Neuronal stem cell (in vitro differentiated cells): Measurements from ENCODE around the gene MVD.

ENCODE experiments used
- DNase-seq: peaks from one replicate; pipeline ENCODE4 v3.0.0-alpha.2; 2013; ENCODE audit warnings: low spot score
- H2AFZ ChIP-seq: one replicate; pipeline ENCODE4 v1.6.1; 2013; ENCODE audit warnings: mild to moderate bottlenecking, low read length, inconsistent platforms
- H2AK5ac ChIP-seq: 2 replicates; pipeline ENCODE4 v1.6.1; 2013; ENCODE audit warnings: low read depth, mild to moderate bottlenecking, inconsistent platforms, low read length, moderate library complexity, mixed read lengths
- H2BK120ac ChIP-seq: 2 replicates; pipeline ENCODE4 v1.6.1; 2013; ENCODE audit warnings: low read depth, mild to moderate bottlenecking, inconsistent platforms, low read length, moderate library complexity, mixed read lengths
- H2BK12ac ChIP-seq: one replicate; pipeline ENCODE4 v1.6.1; 2013; ENCODE audit warnings: low read length, inconsistent platforms
- H2BK15ac ChIP-seq: 2 replicates; pipeline ENCODE4 v1.6.1; 2013; ENCODE audit warnings: mild to moderate bottlenecking, low read length, inconsistent platforms, mixed read lengths
- H2BK5ac ChIP-seq: one replicate; pipeline ENCODE4 v1.6.1; 2013; ENCODE audit warnings: inconsistent platforms, mild to moderate bottlenecking, low read length, moderate library complexity
- H3K14ac ChIP-seq: one replicate; pipeline ENCODE4 v1.6.1; 2013; ENCODE audit warnings: low read length, inconsistent platforms
- H3K18ac ChIP-seq: 2 replicates; pipeline ENCODE4 v1.6.1; 2013; ENCODE audit warnings: low read length, inconsistent platforms
- H3K23ac ChIP-seq: 2 replicates; pipeline ENCODE4 v1.6.1; 2013; ENCODE audit warnings: low read depth, mild to moderate bottlenecking, mixed read lengths, low read length, inconsistent platforms; ENCODE audit not compliant: poor library complexity
- H3K27ac ChIP-seq: replicated peaks from 3 replicates; pipeline ENCODE4 v1.5.1; 2013; ENCODE audit warnings: low read length, inconsistent platforms
- H3K27me3 ChIP-seq, 3 experiments: 2 replicates each; pipeline ENCODE4 v1.6.1; 2013; ENCODE audit warnings: low read length in 3 of 3, mild to moderate bottlenecking in 2 of 3, inconsistent platforms in 1 of 3, low read depth in 1 of 3, mixed read lengths in 1 of 3, moderate library complexity in 1 of 3; ENCODE audit not compliant: control insufficient read depth in 3 of 3, insufficient read depth in 3 of 3
- H3K36me3 ChIP-seq, 2 donors: replicated peaks in 1 of 2; 2 replicates each; pipeline ENCODE4 v1.6.1; 2013; ENCODE audit warnings: low read length in 2 of 2; ENCODE audit not compliant: control insufficient read depth in 2 of 2, insufficient read depth in 2 of 2
- H3K4ac ChIP-seq: 2 replicates; pipeline ENCODE4 v1.6.1; 2013; ENCODE audit warnings: inconsistent platforms, mild to moderate bottlenecking, low read length, moderate library complexity
- H3K4me1 ChIP-seq, 2 donors: 1 replicate in 1 of 2; 2 replicates in 1 of 2; pipeline ENCODE4 v1.6.1; 2013; ENCODE audit warnings: low read length in 2 of 2, low read depth in 1 of 2; ENCODE audit not compliant: control insufficient read depth in 2 of 2, insufficient read depth in 1 of 2
- H3K4me2 ChIP-seq: one replicate; pipeline ENCODE4 v1.6.1; 2013; ENCODE audit warnings: mild to moderate bottlenecking, low read length, inconsistent platforms; ENCODE audit not compliant: insufficient read depth, poor library complexity, severe bottlenecking
- H3K4me3 ChIP-seq, 2 donors: 2 replicates each; pipeline ENCODE4 v1.5.1; 2013; ENCODE audit warnings: low read length in 2 of 2, mild to moderate bottlenecking in 2 of 2, inconsistent platforms in 1 of 2, moderate library complexity in 1 of 2
- H3K79me1 ChIP-seq: one replicate; pipeline ENCODE4 v1.6.1; 2013; ENCODE audit warnings: low read depth, mild to moderate bottlenecking, inconsistent platforms, low read length, moderate library complexity
- H3K9ac ChIP-seq: one replicate; pipeline ENCODE4 v1.6.1; 2013; ENCODE audit warnings: mild to moderate bottlenecking, low read depth, low read length, inconsistent platforms; ENCODE audit not compliant: poor library complexity
- H3K9me3 ChIP-seq, 2 donors: replicated peaks in 1 of 2; 2 replicates each; pipeline versions ENCODE3 to v1.6.1; 2013; ENCODE audit warnings: low read length in 2 of 2, mild to moderate bottlenecking in 2 of 2, inconsistent platforms in 1 of 2, low read depth in 1 of 2, mixed read lengths in 1 of 2, moderate library complexity in 1 of 2; ENCODE audit not compliant: control insufficient read depth in 2 of 2, insufficient read depth in 1 of 2
- H4K8ac ChIP-seq: one replicate; pipeline ENCODE4 v1.6.1; 2013; ENCODE audit warnings: low read depth, mild to moderate bottlenecking, inconsistent platforms, low read length, moderate library complexity
- H4K91ac ChIP-seq: one replicate; pipeline ENCODE4 v1.6.1; 2013; ENCODE audit warnings: low read length, low read depth, mild to moderate bottlenecking, inconsistent platforms; ENCODE audit not compliant: poor library complexity
- WGBS, 2 donors: extraction: QIAGEN DNeasy Blood & Tissue Kit; methylation state at CpG; one replicate each; pipeline ENCODE4 v1.1.7; 2013; ENCODE audit warnings: missing lambda C conversion rate in 2 of 2, mixed read lengths in 1 of 2; ENCODE audit not compliant: insufficient read length in 2 of 2, insufficient replicate concordance in 1 of 2; ENCODE audit errors: extremely low coverage in 2 of 2; 5-methylcytosine and 5-hydroxymethylcytosine counted together

The MVD gene

DNA sequence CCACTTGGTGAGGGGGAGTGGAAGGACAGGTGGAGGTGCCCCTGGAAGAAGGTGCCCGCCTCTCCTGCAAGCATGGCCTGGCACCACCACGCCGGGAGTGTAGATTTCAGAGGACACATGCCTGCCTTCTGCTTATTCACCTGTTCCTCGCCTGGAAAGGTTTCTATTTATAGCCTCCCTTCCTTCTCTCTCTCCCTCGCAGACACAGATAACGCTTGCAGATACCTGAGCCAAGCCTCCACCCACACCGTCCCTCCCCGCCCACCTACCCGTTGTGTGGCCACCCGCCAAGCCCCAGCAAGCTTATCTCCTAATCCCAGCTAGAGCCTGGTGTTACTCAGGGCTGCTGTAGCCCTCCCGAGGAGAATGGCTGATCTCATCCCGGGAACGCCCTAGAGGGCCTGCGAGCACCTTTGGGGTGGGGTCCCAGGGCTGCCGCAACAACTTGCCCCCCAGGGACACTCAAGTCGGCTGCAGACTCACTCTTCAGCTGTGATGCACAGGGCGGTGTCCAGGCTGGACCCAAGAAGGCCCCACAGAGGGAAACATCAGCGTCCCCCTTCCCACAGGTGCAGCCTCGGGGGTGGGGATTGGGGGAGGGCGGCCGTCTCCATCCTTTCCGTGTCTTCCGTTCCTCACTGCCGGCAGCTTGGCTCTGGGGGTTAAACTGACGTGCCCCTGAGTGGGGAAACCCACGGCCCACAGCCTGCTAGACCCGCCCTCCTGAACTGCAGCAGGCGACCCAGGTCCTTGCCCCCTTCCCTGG, 25.3 kb upstream of the MVD start:
- H4K8ac ChIP-seq, result no peak overlapping the region
- no peak overlapping the region for H3K4ac ChIP-seq
- peak overlapping the region; percentile 31 for H2BK120ac ChIP-seq
- no peak overlapping the region for H3K4me2 ChIP-seq
- H3K4me1 ChIP-seq, result peaks cover 12 to 16% of the 10 kb centered on the region in 2 donors
- peaks cover 8 to 78% (median 35%) of the 10 kb centered on the region in 3 experiments for H3K27me3 ChIP-seq
- no peak overlapping the region for H2BK12ac ChIP-seq
- no peak for DNase-seq
- peak overlapping the region; percentile 5 for H2BK5ac ChIP-seq
- H3K14ac ChIP-seq, result no peak overlapping the region
- H2AK5ac ChIP-seq, result peak overlapping the region; percentile 70
- H2BK15ac ChIP-seq, result no peak overlapping the region
- H3K9ac ChIP-seq, result no peak overlapping the region
- no peak overlapping the region for H4K91ac ChIP-seq
- no peaks in the 10 kb centered on the region for H3K9me3 ChIP-seq
- no peak overlapping the region for H2AFZ ChIP-seq
- no peak overlapping the region for H3K4me3 ChIP-seq
- no peaks in the 10 kb centered on the region for H3K36me3 ChIP-seq
- no peak overlapping the region for H3K27ac ChIP-seq
- H3K18ac ChIP-seq, result no peak overlapping the region
- WGBS, 2 donors, result no CpG with 5 or more reads among the region's 28 CpGs
- H3K23ac ChIP-seq, result peak overlapping the region; percentile 46
- peaks cover 6% of the 10 kb centered on the region for H3K79me1 ChIP-seq

DNA sequence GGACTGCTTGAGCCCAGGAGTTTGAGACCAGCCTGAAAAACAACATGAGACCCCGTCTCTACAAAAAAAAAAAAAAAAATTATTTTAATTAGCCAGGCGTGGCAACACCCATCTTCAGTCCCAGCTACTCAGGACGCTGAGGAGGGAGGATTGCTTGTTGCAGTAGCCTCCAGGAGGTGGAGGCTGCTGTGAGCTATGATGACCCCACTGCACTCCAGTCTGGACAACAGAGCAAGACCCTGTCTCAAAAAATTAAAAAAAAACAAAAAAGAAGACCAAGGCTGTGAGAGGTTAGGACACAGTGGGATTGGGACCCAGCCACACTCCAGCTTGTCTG, 24.8 kb upstream of the MVD start:
- Histone ChIP-seq H4K8ac (no peak overlapping the region), H3K27ac (no peak overlapping the region), H3K36me3 (no peaks in the 10 kb centered on the region), H2BK5ac (no peak overlapping the region), H3K4me3 (no peak overlapping the region), H2BK12ac (no peak overlapping the region), H2AFZ (no peak overlapping the region), H2BK120ac (no peak overlapping the region), H3K4me2 (no peak overlapping the region), H3K4ac (no peak overlapping the region), H3K14ac (no peak overlapping the region), H2BK15ac (no peak overlapping the region), H3K18ac (no peak overlapping the region), H3K9me3 (no peaks in the 10 kb centered on the region), H3K27me3 (peaks cover 8 to 75% (median 35%) of the 10 kb centered on the region in 3 experiments), H3K23ac (peak overlapping the region; percentile 46), H3K79me1 (peaks cover 6% of the 10 kb centered on the region), H3K4me1 (peaks cover 12 to 16% of the 10 kb centered on the region in 2 donors), H4K91ac (no peak overlapping the region), H3K9ac (no peak overlapping the region), H2AK5ac (peak overlapping the region; percentile 12)
- WGBS, 2 donors, result no CpG with 5 or more reads among the region's 3 CpGs
- DNase-seq, result no peak

DNA sequence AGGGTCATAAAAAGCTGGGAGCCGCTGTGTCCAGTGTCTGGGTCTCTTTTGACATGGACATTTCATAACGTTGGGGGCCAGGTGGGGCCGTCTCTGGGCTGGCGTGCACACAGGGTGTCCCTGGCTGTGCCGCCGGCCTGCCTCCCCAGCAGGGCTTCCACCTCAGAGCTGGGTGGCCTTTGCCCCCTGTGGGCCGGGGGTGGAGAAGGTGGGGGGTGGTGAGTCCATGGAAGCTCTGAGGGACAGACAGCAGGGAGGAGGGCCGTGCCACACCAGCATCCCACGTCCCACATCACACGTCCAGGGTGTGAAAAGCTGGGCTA, 24.3 kb upstream of the MVD start:
- Histone ChIP-seq H3K4ac (no peak overlapping the region), H3K79me1 (peaks cover 6% of the 10 kb centered on the region), H3K14ac (no peak overlapping the region), H3K4me3 (no peak overlapping the region), H2AFZ (no peak overlapping the region), H3K23ac (no peak overlapping the region), H2BK5ac (no peak overlapping the region), H3K4me1 (peaks cover 12 to 16% of the 10 kb centered on the region in 2 donors), H3K9me3 (no peaks in the 10 kb centered on the region), H3K27ac (no peak overlapping the region), H2BK12ac (no peak overlapping the region), H3K27me3 (peaks cover 8 to 75% (median 35%) of the 10 kb centered on the region in 3 experiments), H3K4me2 (no peak overlapping the region), H2BK120ac (no peak overlapping the region), H2BK15ac (no peak overlapping the region), H2AK5ac (no peak overlapping the region), H3K36me3 (no peaks in the 10 kb centered on the region), H3K9ac (no peak overlapping the region), H4K8ac (no peak overlapping the region), H4K91ac (no peak overlapping the region), H3K18ac (no peak overlapping the region)
- no peak for DNase-seq
- no CpG with 5 or more reads among the region's 10 CpGs for WGBS, 2 donors

DNA sequence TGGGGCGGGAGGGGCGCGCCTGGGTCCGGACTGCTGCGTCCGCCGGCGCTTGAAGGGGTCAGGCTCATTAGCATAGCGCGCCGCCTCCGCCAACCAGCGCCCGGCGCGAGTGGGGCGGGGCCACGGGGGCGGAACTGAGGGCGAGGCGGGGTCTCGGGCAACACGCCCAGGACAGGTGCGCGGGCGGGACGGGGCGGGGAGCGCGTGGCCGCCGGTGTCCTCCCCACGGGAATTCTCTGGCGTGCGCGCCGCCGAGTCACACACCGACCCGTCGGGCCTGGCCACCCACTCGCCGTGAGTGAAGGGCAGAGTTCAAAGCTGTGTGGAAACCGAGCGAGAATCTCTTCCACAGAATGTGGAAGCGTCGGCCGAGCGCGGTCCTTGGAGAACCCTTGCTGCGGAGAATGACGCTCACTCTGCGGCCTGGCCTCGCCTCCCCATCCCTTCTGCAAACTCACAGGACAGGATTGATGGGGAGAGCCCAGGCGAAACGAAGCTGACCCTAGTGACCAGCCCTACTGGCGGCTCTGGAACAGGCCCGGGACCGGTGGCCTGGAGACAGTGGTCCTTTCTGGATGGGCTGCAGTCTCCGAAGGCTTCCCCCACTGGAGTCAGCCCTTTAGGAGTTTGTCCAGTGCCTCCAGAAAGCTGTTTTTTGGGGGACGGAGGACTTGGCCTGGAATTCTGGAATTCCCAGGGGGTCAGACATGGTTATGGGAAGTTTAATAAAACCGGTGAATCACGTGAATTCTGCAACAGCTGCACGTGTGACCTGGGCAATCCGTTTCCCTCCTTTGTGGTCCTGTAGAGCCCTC, 23.8 kb upstream of the MVD start, which contains the start of gene SNAI3:
Gene SNAI3, minus strand, starts transcription at position 69 of the 815 bp plus-strand sequence. CDS start 101 bp downstream, outside the sequence.
- H3K4me3 ChIP-seq, result peak within 1 kb of the TSS; percentile 34 to 77
- H3K4me1 ChIP-seq, result peaks cover 13 to 18% of the 10 kb centered on the region in 2 donors
- no peak within 1 kb of the TSS for H3K27ac ChIP-seq
- peak within 1 kb of the TSS; percentile 81 for H2BK15ac ChIP-seq
- no peaks in the 10 kb centered on the region for H3K9me3 ChIP-seq
- H3K4me2 ChIP-seq, result peak within 1 kb of the TSS; percentile 72
- WGBS, 2 donors, result no CpG with 5 or more reads among the region's 65 CpGs
- peak within 1 kb of the TSS; percentile 73 for H2BK12ac ChIP-seq
- no peak within 1 kb of the TSS for H2BK5ac ChIP-seq
- H3K27me3 ChIP-seq, result peaks cover 8 to 74% (median 35%) of the 10 kb centered on the region in 3 experiments
- H3K36me3 ChIP-seq, result no peaks in the 10 kb centered on the region
- H3K79me1 ChIP-seq, result peaks cover 6% of the 10 kb centered on the region
- peak within 1 kb of the TSS; percentile 90 for H2AFZ ChIP-seq
- peak within 1 kb of the TSS; percentile 71 for H3K14ac ChIP-seq
- H4K8ac ChIP-seq, result peak within 1 kb of the TSS; percentile 96
- peak within 1 kb of the TSS; percentile 63 for H2AK5ac ChIP-seq
- H3K9ac ChIP-seq, result peak within 1 kb of the TSS; percentile 44
- peak within 1 kb of the TSS; percentile 91 for H3K23ac ChIP-seq
- peak within 1 kb of the TSS; percentile 76 for H3K4ac ChIP-seq
- DNase-seq, result peak; percentile 85
- H2BK120ac ChIP-seq, result peak within 1 kb of the TSS; percentile 81
- no peak within 1 kb of the TSS for H4K91ac ChIP-seq
- H3K18ac ChIP-seq, result peak within 1 kb of the TSS; percentile 91
